ENCODE data around the gene ITFG2.

DNA sequence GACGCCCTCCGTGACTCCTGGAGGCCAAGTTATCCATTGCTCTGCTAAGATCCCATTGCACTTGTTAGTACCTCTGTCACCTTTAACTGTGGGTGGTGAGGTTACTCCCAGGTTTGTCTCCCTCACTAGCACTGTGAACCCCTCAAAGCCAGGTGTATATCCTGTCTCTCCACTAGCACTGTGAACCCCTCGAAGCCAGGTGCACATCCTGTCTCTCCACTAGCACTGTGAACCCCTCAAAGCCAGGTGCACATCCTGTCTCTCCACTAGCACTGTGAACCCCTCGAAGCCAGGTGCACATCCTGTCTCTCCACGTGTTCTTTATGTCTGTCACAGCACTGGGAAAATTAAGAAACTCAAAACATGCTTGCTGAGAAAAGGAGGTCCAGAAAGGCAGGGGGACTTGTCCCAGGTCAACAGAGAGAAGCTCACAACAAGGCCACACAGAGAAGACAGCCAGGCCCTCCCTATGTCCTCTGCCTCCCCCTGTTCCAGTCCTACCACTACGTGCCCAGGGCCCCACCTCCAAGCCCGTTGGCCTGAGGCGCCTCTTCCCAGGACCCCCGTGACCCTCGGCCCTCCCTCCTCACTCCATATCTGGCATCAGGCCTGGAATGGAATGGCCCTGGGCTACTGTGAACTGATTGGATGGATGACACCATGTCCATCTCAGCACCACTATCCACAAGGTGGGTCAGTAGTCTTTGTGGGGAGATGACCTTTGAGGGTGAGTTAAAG, 44.1 kb upstream of the ITFG2 start:
- TF ChIP-seq SUZ12 (IDR thresholded peaks at IDR 0.05; ENCODE audit: extremely low read depth, insufficient read depth, insufficient read length) (no peak), ZNF274 (IDR thresholded peaks at IDR 0.05; ENCODE audit: low read depth, low read length) (no peak)

All from NT2/D1 (cell line).